HL-60 (cell line): Measurements from ENCODE around the gene MMP7.

ENCODE experiments used
- DNase-seq, 2 experiments: peaks; one replicate each; pipeline ENCODE4 v3.0.0-alpha.2; 2010 to 2020; ENCODE audit warnings: low read depth in 1 of 2, low spot score in 1 of 2
- H3K27ac ChIP-seq: fragments of 250-450 bp; sonication (Bioruptor Pico); replicated peaks from 2 replicates; pipeline ENCODE4 v1.5.1; 2020; ENCODE audit warnings: mild to moderate bottlenecking, moderate library complexity
- H3K27me3 ChIP-seq: fragments of 250-450 bp; sonication (Bioruptor Pico); 2 replicates; pipeline ENCODE4 v1.5.1; 2021; ENCODE audit warnings: mild to moderate bottlenecking, moderate library complexity; ENCODE audit not compliant: insufficient read depth, poor library complexity, severe bottlenecking
- H3K4me3 ChIP-seq: replicated peaks from 2 replicates; pipeline ENCODE4 v1.5.1; 2011; ENCODE audit warnings: mild to moderate bottlenecking, control low read depth, low read length; ENCODE audit not compliant: insufficient read depth
- GABPA ChIP-seq: IDR thresholded peaks from 2 replicates; pipeline ENCODE4 v1.6.1; 2012; ENCODE audit warnings: low read depth
- POLR2AphosphoS5 ChIP-seq: IDR thresholded peaks from 2 replicates; pipeline ENCODE4 v1.6.1; 2012; ENCODE audit warnings: low read depth
- SPI1 ChIP-seq: IDR thresholded peaks from 2 replicates; pipeline ENCODE4 v1.6.1; 2012; ENCODE audit warnings: low read depth, mild to moderate bottlenecking, borderline replicate concordance
- TF ChIP-seq, protein P1 (sequence below): IDR thresholded peaks from one replicate; pipeline ENCODE4 v1.5.1; 2011; ENCODE audit warnings: low read length, control low read depth, inconsistent platforms; ENCODE audit not compliant: insufficient read depth
- TF ChIP-seq, protein P2 (sequence below): IDR thresholded peaks from 2 replicates; pipeline ENCODE4 v1.6.1; 2012; ENCODE audit warnings: low read depth; ENCODE audit not compliant: insufficient replicate concordance

The MMP7 gene

DNA sequence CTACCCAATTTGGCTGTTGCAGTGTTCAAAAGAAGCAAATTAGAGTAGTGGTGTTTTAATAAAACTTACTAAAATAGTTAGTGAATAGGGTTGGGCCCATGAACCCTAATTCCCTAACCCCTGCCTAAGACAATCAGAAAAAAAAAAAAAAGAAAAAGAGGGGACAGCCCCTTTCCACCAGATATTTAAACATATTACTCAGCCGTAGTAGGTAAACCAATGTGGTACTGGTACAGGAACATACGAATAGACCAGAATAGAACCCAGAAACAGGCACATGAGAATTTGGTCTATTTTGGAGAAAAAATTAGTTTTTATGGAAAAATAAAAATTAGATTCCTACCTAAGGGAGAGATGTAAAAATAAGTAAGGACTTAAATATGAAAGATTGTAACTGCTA, 38.6 kb downstream of the MMP7 start:
- Histone ChIP-seq H3K4me3 (no peak overlapping the region), H3K27ac (no peak overlapping the region), H3K27me3 (no peaks in the 10 kb centered on the region)
- TF ChIP-seq GABPA (no peak), POLR2AphosphoS5 (no peak), SPI1 (no peak)
- TF ChIP-seq, protein P1, sequence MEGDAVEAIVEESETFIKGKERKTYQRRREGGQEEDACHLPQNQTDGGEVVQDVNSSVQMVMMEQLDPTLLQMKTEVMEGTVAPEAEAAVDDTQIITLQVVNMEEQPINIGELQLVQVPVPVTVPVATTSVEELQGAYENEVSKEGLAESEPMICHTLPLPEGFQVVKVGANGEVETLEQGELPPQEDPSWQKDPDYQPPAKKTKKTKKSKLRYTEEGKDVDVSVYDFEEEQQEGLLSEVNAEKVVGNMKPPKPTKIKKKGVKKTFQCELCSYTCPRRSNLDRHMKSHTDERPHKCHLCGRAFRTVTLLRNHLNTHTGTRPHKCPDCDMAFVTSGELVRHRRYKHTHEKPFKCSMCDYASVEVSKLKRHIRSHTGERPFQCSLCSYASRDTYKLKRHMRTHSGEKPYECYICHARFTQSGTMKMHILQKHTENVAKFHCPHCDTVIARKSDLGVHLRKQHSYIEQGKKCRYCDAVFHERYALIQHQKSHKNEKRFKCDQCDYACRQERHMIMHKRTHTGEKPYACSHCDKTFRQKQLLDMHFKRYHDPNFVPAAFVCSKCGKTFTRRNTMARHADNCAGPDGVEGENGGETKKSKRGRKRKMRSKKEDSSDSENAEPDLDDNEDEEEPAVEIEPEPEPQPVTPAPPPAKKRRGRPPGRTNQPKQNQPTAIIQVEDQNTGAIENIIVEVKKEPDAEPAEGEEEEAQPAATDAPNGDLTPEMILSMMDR, result no peak
- TF ChIP-seq, protein P2, sequence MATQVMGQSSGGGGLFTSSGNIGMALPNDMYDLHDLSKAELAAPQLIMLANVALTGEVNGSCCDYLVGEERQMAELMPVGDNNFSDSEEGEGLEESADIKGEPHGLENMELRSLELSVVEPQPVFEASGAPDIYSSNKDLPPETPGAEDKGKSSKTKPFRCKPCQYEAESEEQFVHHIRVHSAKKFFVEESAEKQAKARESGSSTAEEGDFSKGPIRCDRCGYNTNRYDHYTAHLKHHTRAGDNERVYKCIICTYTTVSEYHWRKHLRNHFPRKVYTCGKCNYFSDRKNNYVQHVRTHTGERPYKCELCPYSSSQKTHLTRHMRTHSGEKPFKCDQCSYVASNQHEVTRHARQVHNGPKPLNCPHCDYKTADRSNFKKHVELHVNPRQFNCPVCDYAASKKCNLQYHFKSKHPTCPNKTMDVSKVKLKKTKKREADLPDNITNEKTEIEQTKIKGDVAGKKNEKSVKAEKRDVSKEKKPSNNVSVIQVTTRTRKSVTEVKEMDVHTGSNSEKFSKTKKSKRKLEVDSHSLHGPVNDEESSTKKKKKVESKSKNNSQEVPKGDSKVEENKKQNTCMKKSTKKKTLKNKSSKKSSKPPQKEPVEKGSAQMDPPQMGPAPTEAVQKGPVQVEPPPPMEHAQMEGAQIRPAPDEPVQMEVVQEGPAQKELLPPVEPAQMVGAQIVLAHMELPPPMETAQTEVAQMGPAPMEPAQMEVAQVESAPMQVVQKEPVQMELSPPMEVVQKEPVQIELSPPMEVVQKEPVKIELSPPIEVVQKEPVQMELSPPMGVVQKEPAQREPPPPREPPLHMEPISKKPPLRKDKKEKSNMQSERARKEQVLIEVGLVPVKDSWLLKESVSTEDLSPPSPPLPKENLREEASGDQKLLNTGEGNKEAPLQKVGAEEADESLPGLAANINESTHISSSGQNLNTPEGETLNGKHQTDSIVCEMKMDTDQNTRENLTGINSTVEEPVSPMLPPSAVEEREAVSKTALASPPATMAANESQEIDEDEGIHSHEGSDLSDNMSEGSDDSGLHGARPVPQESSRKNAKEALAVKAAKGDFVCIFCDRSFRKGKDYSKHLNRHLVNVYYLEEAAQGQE, result no peak
- no peak for DNase-seq

DNA sequence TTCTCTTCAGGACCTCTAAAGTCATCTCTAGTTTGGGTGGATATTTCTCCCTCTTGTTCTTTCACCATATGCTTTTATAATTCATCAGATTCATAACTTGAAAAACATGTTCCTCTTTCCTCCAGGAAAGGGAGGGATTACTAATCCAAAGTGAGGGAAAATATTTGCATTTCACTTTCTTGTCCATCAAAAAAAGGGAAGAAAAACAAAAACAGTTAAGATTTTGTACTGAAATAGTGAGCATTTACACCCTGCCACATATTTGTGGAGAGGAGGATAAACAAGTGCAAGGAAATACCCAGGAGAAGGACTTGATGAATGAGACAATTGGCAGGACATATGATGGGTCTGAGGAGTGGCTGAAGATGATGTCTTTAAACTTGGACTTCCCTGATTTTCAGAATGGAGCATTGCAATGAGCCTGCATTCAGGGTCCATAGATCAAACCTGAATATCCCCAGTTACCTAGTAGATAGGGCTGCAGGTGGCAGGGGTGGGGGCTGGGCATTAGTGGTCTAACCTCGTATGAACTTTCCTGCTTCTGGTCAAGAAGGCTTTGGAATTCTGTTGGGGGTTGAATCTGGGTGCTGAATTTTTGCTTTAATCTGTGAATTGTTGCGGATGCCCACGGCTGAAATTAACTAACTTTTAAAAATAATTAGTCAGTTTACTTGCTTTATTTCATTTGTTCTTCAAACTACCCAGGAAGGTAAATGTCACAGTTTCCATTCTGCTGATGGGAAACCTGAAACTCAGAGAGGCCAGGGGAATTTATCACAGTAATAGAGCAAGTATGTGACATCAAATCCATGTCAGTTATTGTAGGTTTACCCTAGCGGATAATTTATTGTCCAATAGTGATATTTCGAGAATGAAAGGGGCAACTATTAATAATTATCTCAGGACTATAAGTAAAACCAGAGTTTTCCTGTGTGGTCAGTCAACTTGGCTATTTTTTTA, 41.1 kb downstream of the MMP7 start:
- TF ChIP-seq GABPA (no peak), SPI1 (no peak), POLR2AphosphoS5 (no peak)
- TF ChIP-seq, protein P2, result no peak
- TF ChIP-seq, protein P1, result no peak
- Histone ChIP-seq H3K27ac (no peak overlapping the region), H3K4me3 (no peak overlapping the region), H3K27me3 (no peaks in the 10 kb centered on the region)
- DNase-seq, result no peak

DNA sequence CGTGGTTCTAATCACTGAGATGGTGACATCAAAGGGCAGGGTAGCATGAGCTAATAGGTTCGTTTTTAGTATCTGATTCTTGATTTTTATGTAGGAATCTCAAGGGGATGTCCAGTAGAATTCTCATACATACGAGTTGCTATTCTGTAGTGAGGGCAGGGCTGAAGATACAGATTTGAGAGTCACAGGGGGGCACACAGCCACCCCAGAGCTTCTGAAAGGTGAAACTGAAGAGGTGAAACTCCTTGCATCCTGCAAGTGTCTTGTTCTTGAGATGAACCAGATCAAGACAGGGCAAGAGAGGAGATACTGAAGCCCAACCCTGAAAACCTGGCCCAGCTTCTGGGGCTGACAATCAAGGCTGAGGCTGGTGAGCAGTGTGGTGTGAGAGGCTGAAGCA, 42.3 kb downstream of the MMP7 start:
- no peak overlapping the region for H3K27ac ChIP-seq
- H3K4me3 ChIP-seq, result no peak overlapping the region
- DNase-seq, result no peak
- H3K27me3 ChIP-seq, result no peaks in the 10 kb centered on the region
- TF ChIP-seq, protein P2, result no peak
- TF ChIP-seq, protein P1, result no peak
- no peak for TF ChIP-seq SPI1
- no peak for TF ChIP-seq GABPA
- TF ChIP-seq POLR2AphosphoS5, result no peak
